WTC11 (cell line): Measurements from ENCODE around the gene CLMN. TPM values are rescaled to one million over a fixed set of nuclear protein-coding genes. Genes with fewer than 3 reads are reported as not detected.

Experiments used
- ATAC-seq: fragments of 200-7000 bp; cut with Tn5 transposase; 2 replicates; pipeline ENCODE4 v1.10.0; 2021; ENCODE audit warnings: mild to moderate bottlenecking, moderate library complexity
- CTCF ChIA-PET: fragments of 300-600 bp; sonication (Branson Sonifier 250); formaldehyde crosslinking; loops from one replicate; lab custom pipeline; 2021; ENCODE audit warnings: antibody characterized with exemption; lab: Charles Lee
- POLR2A ChIA-PET: fragments of 350-600 bp; sonication (Branson Sonifier 250); formaldehyde crosslinking; loops from one replicate; lab custom pipeline; 2021; ENCODE audit warnings: antibody characterized with exemption; lab: Charles Lee
- DNase-seq: peaks from one replicate; pipeline ENCODE4 v3.0.0; 2021; ENCODE audit warnings: low spot score
- H3K27ac Mint-ChIP-seq: 2 replicates; pipeline ENCODE4 v1.8.0; 2021; ENCODE audit warnings: mixed read lengths
- H3K27me3 Mint-ChIP-seq: 2 replicates; pipeline ENCODE4 v1.8.0; 2021; ENCODE audit warnings: low read depth, mild to moderate bottlenecking, moderate library complexity, mixed read lengths
- H3K36me3 Mint-ChIP-seq: 2 replicates; pipeline ENCODE4 v1.8.0; 2021; ENCODE audit warnings: mixed read lengths
- H3K4me1 Mint-ChIP-seq: 2 replicates; pipeline ENCODE4 v1.8.0; 2022; ENCODE audit warnings: mixed read lengths
- H3K4me3 Mint-ChIP-seq: 2 replicates; pipeline ENCODE4 v1.8.0; 2021; ENCODE audit warnings: mild to moderate bottlenecking, moderate library complexity, mixed read lengths
- H3K9me3 Mint-ChIP-seq: 2 replicates; pipeline ENCODE4 v1.8.0; 2021; ENCODE audit warnings: mixed read lengths
- GRHL2 ChIP-seq: fragments of 250-450 bp; sonication (Bioruptor Pico); IDR thresholded peaks from 2 replicates; pipeline ENCODE4 v1.8.0; 2022; ENCODE audit warnings: mild to moderate bottlenecking, moderate library complexity; ENCODE audit not compliant: insufficient replicate concordance, severe bottlenecking
- IRF2 ChIP-seq: sonication (generic); formaldehyde crosslinking; IDR thresholded peaks from 2 replicates; pipeline ENCODE4 v1.8.0; 2022; ENCODE audit warnings: low read depth, missing genetic modification reagents, borderline replicate concordance
- KAT7 ChIP-seq: sonication (generic); formaldehyde crosslinking; IDR thresholded peaks from 2 replicates; pipeline ENCODE4 v1.8.1; 2023; ENCODE audit warnings: missing genetic modification reagents, mild to moderate bottlenecking, borderline replicate concordance
- MXD4 ChIP-seq: fragments of 250-450 bp; sonication (Bioruptor Pico); IDR thresholded peaks from 2 replicates; pipeline ENCODE4 v1.8.0; 2021; ENCODE audit warnings: mild to moderate bottlenecking, moderate library complexity, borderline replicate concordance
- NR1H2 ChIP-seq: sonication (generic); formaldehyde crosslinking; IDR thresholded peaks from 2 replicates; pipeline ENCODE4 v1.9.0; 2021; ENCODE audit warnings: mild to moderate bottlenecking, moderate library complexity, missing genetic modification reagents
- PRRX2 ChIP-seq: fragments of 250-450 bp; sonication (Bioruptor Pico); IDR thresholded peaks from 2 replicates; pipeline ENCODE4 v1.8.0; 2021; ENCODE audit warnings: mild to moderate bottlenecking
- SMAD4 ChIP-seq: sonication (generic); formaldehyde crosslinking; IDR thresholded peaks from 2 replicates; pipeline ENCODE4 v1.8.0; 2022; ENCODE audit warnings: mild to moderate bottlenecking, missing genetic modification reagents
- SOX15 ChIP-seq: fragments of 250-450 bp; sonication (Bioruptor Pico); IDR thresholded peaks from 2 replicates; pipeline ENCODE4 v1.9.0; 2021; ENCODE audit warnings: mild to moderate bottlenecking
- TEAD1 ChIP-seq: sonication (generic); formaldehyde crosslinking; IDR thresholded peaks from 2 replicates; pipeline ENCODE4 v1.8.0; 2022; ENCODE audit warnings: mild to moderate bottlenecking, missing genetic modification reagents
- ZNF121 ChIP-seq: sonication (generic); formaldehyde crosslinking; IDR thresholded peaks from 2 replicates; pipeline ENCODE4 v1.8.0; 2023; ENCODE audit warnings: missing genetic modification reagents
- total RNA-seq: library from RNA; stranded (reverse); gene quantifications from 3 replicates; pipeline ENCODE4 v1.2.3, GENCODE V29; 2021
- TF ChIP-seq, protein P1 (sequence below): sonication (generic); formaldehyde crosslinking; IDR thresholded peaks from 2 replicates; pipeline ENCODE4 v1.8.1; 2023; ENCODE audit warnings: mild to moderate bottlenecking, missing genetic modification reagents
- TF ChIP-seq, protein P2 (sequence below): sonication (generic); formaldehyde crosslinking; conservative IDR thresholded peaks from 2 replicates; pipeline ENCODE4 v1.8.1; 2023; ENCODE audit warnings: mild to moderate bottlenecking, low read depth, missing genetic modification reagents, moderate library complexity
- TF ChIP-seq, protein P3 (sequence below): sonication (generic); formaldehyde crosslinking; IDR thresholded peaks from 2 replicates; pipeline ENCODE4 v1.8.1; 2022; ENCODE audit warnings: mild to moderate bottlenecking, moderate library complexity, missing genetic modification reagents
- TF ChIP-seq, protein P4 (sequence below): fragments of 250-450 bp; sonication (Bioruptor Pico); IDR thresholded peaks from 2 replicates; pipeline ENCODE4 v1.8.0; 2021; ENCODE audit warnings: mild to moderate bottlenecking

The CLMN gene
- total RNA-seq, 1 experiment from 2014 or later, result 12.2 TPM

DNA sequence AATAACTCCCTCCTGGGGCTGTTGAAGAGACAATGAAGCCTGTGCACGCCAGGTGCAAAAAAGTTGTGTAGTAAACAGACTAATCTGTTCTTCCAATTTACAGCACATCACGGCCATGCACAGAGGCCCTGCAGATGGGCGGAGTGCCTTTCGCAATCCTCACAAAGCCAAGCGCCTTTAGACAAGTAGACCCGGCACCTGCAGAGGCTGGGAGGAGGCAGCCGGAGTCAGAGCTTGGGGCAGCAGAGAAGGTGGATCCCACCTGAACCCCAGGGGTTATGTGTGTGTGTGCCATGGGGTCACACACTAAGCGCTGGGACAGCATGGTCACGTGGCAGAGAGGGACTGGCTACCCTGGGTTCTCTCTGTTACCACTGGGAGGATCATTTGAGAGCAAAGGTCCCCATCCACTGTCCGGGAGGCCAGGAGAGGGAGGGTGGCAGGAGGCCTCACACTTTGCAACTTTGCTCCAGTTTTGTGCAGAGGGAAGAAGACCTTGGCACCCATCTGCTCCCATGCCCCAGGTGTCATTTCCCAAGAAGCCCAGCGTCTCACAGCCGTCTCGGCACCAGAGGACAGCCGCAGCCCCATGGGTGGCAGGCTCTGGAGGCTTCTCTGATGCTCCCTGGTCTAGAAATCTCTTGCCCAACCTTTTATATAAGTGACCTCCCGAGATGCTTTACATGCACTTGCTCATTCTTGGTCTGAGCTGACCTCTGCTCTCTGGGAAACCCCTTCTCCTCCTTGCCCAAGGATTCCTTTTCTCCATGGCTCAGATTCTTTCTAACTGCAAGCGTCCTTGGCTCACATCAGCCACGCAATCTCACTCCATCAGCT is 82.4 kb downstream of the CLMN start:
- Mint-ChIP-seq H3K36me3 (no peaks in the 10 kb centered on the region), H3K9me3 (no peaks in the 10 kb centered on the region), H3K27me3 (no peaks in the 10 kb centered on the region), H3K27ac (peak overlapping the region; percentile 60; the same call in 1 of the 2 replicates), H3K4me1 (peaks cover 20% of the 10 kb centered on the region), H3K4me3 (no peak overlapping the region)
- ChIA-PET POLR2A (no interaction called here), CTCF (interaction anchor here (1.0 kb wide), 1 partner anchor 17 kb away, joined by 3 read pairs; no protein-coding TSS in a partner anchor)
- no peak for ATAC-seq
- no peak for TF ChIP-seq SOX15 (CRISPR knock-in tag)
- no peak for TF ChIP-seq TEAD1 (CRISPR knock-in tag)
- TF ChIP-seq, protein P1, sequence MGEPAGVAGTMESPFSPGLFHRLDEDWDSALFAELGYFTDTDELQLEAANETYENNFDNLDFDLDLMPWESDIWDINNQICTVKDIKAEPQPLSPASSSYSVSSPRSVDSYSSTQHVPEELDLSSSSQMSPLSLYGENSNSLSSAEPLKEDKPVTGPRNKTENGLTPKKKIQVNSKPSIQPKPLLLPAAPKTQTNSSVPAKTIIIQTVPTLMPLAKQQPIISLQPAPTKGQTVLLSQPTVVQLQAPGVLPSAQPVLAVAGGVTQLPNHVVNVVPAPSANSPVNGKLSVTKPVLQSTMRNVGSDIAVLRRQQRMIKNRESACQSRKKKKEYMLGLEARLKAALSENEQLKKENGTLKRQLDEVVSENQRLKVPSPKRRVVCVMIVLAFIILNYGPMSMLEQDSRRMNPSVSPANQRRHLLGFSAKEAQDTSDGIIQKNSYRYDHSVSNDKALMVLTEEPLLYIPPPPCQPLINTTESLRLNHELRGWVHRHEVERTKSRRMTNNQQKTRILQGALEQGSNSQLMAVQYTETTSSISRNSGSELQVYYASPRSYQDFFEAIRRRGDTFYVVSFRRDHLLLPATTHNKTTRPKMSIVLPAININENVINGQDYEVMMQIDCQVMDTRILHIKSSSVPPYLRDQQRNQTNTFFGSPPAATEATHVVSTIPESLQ (CRISPR knock-in tag), result no peak
- no peak for TF ChIP-seq GRHL2
- no peak for DNase-seq

DNA sequence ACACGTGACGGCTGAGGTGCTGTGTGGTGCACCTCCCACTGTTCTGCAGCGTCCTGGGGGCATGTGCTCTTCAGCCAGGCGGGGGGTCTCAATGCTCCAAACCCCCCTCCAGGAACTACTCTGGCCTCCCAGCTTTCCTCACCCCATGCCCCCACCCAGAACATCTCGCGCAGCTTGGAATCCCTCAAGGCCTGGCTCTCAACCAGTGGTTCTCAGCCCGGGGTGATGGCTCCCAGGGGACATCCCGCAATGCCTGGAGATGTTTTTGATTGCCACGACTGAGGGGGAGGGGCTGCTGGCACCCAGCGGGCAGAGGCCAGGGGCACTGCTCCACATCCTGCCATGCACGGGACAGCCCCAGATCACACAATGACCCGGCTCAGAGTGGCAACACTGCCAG is 83.5 kb downstream of the CLMN start:
- Mint-ChIP-seq H3K4me1 (peaks cover 17% of the 10 kb centered on the region), H3K4me3 (no peak overlapping the region), H3K9me3 (no peaks in the 10 kb centered on the region), H3K36me3 (no peaks in the 10 kb centered on the region), H3K27me3 (no peaks in the 10 kb centered on the region), H3K27ac (no peak overlapping the region)
- POLR2A ChIA-PET, result no interaction called here
- no peak for ATAC-seq
- CTCF ChIA-PET, result no interaction called here
- no peak for DNase-seq
- no peak for TF ChIP-seq PRRX2 (CRISPR knock-in tag)
- no peak for TF ChIP-seq KAT7 (CRISPR knock-in tag)
- no peak for TF ChIP-seq IRF2 (CRISPR knock-in tag)
- no peak for TF ChIP-seq NR1H2
- TF ChIP-seq SMAD4 (CRISPR knock-in tag), result no peak
- TF ChIP-seq MXD4 (CRISPR knock-in tag), result no peak

DNA sequence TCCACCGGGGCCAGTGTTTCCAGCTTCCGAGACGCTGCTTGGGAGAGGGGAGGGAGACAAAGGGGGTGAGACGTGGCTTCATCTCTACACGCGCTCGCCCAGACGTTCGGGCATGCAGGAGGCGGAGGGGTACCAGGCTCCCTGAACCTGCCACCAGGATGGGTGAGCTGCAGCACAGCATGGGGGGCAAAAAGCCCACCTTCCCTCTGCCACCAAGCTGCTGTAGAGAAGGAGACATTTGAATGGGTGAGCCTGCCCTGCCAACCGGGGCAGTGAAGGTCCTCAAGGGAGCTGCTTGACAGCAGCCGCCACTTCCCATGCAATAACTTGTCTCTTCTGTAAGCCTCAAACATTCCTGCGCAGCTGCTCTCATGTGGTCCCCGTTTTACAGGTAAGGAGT is 83.9 kb downstream of the CLMN start:
- Mint-ChIP-seq H3K9me3 (no peaks in the 10 kb centered on the region), H3K27ac (no peak overlapping the region), H3K36me3 (no peaks in the 10 kb centered on the region), H3K27me3 (no peaks in the 10 kb centered on the region), H3K4me1 (peaks cover 13% of the 10 kb centered on the region), H3K4me3 (no peak overlapping the region)
- DNase-seq (no peak), ATAC-seq (no peak)
- ChIA-PET POLR2A (no interaction called here), CTCF (no interaction called here)
- TF ChIP-seq, protein P2, sequence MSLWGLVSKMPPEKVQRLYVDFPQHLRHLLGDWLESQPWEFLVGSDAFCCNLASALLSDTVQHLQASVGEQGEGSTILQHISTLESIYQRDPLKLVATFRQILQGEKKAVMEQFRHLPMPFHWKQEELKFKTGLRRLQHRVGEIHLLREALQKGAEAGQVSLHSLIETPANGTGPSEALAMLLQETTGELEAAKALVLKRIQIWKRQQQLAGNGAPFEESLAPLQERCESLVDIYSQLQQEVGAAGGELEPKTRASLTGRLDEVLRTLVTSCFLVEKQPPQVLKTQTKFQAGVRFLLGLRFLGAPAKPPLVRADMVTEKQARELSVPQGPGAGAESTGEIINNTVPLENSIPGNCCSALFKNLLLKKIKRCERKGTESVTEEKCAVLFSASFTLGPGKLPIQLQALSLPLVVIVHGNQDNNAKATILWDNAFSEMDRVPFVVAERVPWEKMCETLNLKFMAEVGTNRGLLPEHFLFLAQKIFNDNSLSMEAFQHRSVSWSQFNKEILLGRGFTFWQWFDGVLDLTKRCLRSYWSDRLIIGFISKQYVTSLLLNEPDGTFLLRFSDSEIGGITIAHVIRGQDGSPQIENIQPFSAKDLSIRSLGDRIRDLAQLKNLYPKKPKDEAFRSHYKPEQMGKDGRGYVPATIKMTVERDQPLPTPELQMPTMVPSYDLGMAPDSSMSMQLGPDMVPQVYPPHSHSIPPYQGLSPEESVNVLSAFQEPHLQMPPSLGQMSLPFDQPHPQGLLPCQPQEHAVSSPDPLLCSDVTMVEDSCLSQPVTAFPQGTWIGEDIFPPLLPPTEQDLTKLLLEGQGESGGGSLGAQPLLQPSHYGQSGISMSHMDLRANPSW (CRISPR knock-in tag), result no peak
- TF ChIP-seq, protein P3, sequence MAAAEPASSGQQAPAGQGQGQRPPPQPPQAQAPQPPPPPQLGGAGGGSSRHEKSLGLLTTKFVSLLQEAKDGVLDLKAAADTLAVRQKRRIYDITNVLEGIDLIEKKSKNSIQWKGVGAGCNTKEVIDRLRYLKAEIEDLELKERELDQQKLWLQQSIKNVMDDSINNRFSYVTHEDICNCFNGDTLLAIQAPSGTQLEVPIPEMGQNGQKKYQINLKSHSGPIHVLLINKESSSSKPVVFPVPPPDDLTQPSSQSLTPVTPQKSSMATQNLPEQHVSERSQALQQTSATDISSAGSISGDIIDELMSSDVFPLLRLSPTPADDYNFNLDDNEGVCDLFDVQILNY (CRISPR knock-in tag), result no peak
- TF ChIP-seq, protein P4, sequence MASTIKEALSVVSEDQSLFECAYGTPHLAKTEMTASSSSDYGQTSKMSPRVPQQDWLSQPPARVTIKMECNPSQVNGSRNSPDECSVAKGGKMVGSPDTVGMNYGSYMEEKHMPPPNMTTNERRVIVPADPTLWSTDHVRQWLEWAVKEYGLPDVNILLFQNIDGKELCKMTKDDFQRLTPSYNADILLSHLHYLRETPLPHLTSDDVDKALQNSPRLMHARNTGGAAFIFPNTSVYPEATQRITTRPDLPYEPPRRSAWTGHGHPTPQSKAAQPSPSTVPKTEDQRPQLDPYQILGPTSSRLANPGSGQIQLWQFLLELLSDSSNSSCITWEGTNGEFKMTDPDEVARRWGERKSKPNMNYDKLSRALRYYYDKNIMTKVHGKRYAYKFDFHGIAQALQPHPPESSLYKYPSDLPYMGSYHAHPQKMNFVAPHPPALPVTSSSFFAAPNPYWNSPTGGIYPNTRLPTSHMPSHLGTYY, result no peak
- no peak for TF ChIP-seq ZNF121
- TF ChIP-seq KAT7 (CRISPR knock-in tag), result no peak
